IMR-90 (cell line): ENCODE data around the gene PAX5. TPM values are rescaled to one million over a fixed set of nuclear protein-coding genes. Genes with fewer than 3 reads are reported as not detected.

Experiments used
- ATAC-seq: fragments of 200-7000 bp; cut with Tn5 transposase; 2 replicates; pipeline ENCODE4 v1.9.1; 2020; ENCODE audit warnings: low read depth, mild to moderate bottlenecking, moderate library complexity
- BruUV-seq: library from RNA; stranded (reverse); fragments of 400-500 nt; replicated peaks from 2 replicates; lab custom pipeline; 2021; lab: Mats Ljungman, UMichigan
- CTCF ChIA-PET: fragments of 300-600 bp; formaldehyde crosslinking; extraction: SDS; loops from one replicate; lab custom pipeline; 2021; ENCODE audit warnings: antibody characterized with exemption; lab: Yijun Ruan, JAX
- POLR2A ChIA-PET: fragments of 300-600 bp; sonication (Branson Sonifier 250); formaldehyde crosslinking; loops from one replicate; lab custom pipeline; 2022; ENCODE audit warnings: antibody characterized with exemption; ENCODE audit not compliant: unreplicated experiment; lab: Charles Lee
- DNase-seq: peaks from one replicate; pipeline ENCODE4 v3.0.0; 2013
- H2AFZ ChIP-seq: replicated peaks from 2 replicates; pipeline ENCODE3; 2013; ENCODE audit warnings: low read length, mild to moderate bottlenecking; ENCODE audit not compliant: poor library complexity
- H2AK5ac ChIP-seq: 2 replicates; pipeline ENCODE4 v1.6.1; 2013; ENCODE audit warnings: low read depth, low read length, inconsistent platforms
- H2AK9ac ChIP-seq: replicated peaks from 2 replicates; pipeline ENCODE3; 2013; ENCODE audit warnings: mild to moderate bottlenecking, low read depth, low read length, moderate library complexity; ENCODE audit not compliant: poor library complexity
- H2BK120ac ChIP-seq: 2 replicates; pipeline ENCODE4 v1.6.1; 2013; ENCODE audit warnings: low read depth, low read length, inconsistent platforms
- H2BK15ac ChIP-seq: 3 replicates; pipeline ENCODE4 v1.6.1; 2013; ENCODE audit warnings: low read depth, low read length, inconsistent platforms
- H2BK20ac ChIP-seq: 2 replicates; pipeline ENCODE4 v1.6.1; 2013; ENCODE audit warnings: low read depth, mild to moderate bottlenecking, inconsistent platforms, low read length, moderate library complexity
- H2BK5ac ChIP-seq: 2 replicates; pipeline ENCODE4 v1.6.1; 2013; ENCODE audit warnings: mild to moderate bottlenecking, low read depth, low read length, inconsistent platforms; ENCODE audit not compliant: poor library complexity, severe bottlenecking
- H3K14ac ChIP-seq: replicated peaks from 2 replicates; pipeline ENCODE4 v1.6.1; 2013; ENCODE audit warnings: low read depth, low read length, inconsistent platforms
- H3K18ac ChIP-seq: 2 replicates; pipeline ENCODE4 v1.6.1; 2013; ENCODE audit warnings: low read depth, low read length, control low read depth
- H3K23ac ChIP-seq: 2 replicates; pipeline ENCODE4 v1.6.1; 2013; ENCODE audit warnings: low read depth, low read length, inconsistent platforms
- H3K27ac ChIP-seq: 2 replicates; pipeline ENCODE4 v1.5.1; 2013; ENCODE audit warnings: mild to moderate bottlenecking, control low read depth, low read length; ENCODE audit not compliant: insufficient read depth
- H3K27me3 ChIP-seq: 2 replicates; pipeline ENCODE4 v1.6.1; 2013; ENCODE audit warnings: low read length; ENCODE audit not compliant: control insufficient read depth, insufficient read depth
- H3K36me3 ChIP-seq: 2 replicates; pipeline ENCODE4 v1.6.1; 2013; ENCODE audit warnings: low read length, mixed read lengths; ENCODE audit not compliant: control insufficient read depth, insufficient read depth
- H3K4ac ChIP-seq: 2 replicates; pipeline ENCODE4 v1.6.1; 2013; ENCODE audit warnings: low read depth, low read length, inconsistent platforms
- H3K4me1 ChIP-seq: 2 replicates; pipeline ENCODE4 v1.6.1; 2013; ENCODE audit warnings: low read length, mixed read lengths; ENCODE audit not compliant: control insufficient read depth, insufficient read depth
- H3K4me2 ChIP-seq: 2 replicates; pipeline ENCODE4 v1.6.1; 2013; ENCODE audit warnings: low read depth, mild to moderate bottlenecking, control low read depth, low read length, moderate library complexity
- H3K4me3 ChIP-seq: 2 replicates; pipeline ENCODE4 v1.5.1; 2013; ENCODE audit warnings: low read depth, mild to moderate bottlenecking, control low read depth, low read length, moderate library complexity; ENCODE audit not compliant: insufficient read depth
- H3K56ac ChIP-seq: 2 replicates; pipeline ENCODE4 v1.6.1; 2013; ENCODE audit warnings: low read length, inconsistent platforms; ENCODE audit not compliant: insufficient read depth; ENCODE audit errors: extremely low read depth
- H3K79me1 ChIP-seq, 2 experiments: 2 replicates each; pipeline ENCODE4 v1.6.1; 2013; ENCODE audit warnings: low read length in 2 of 2, inconsistent platforms in 1 of 2, low read depth in 1 of 2
- H3K9ac ChIP-seq: 2 replicates; pipeline ENCODE4 v1.6.1; 2013; ENCODE audit warnings: low read depth, low read length, control low read depth
- H3K9me1 ChIP-seq: 2 replicates; pipeline ENCODE4 v1.6.1; 2013; ENCODE audit warnings: low read length, inconsistent platforms; ENCODE audit not compliant: insufficient read depth
- H3K9me3 ChIP-seq: 2 replicates; pipeline ENCODE4 v1.6.1; 2013; ENCODE audit warnings: low read length; ENCODE audit not compliant: control insufficient read depth, insufficient read depth
- H4K20me1 ChIP-seq: 2 replicates; pipeline ENCODE4 v1.6.1; 2013; ENCODE audit warnings: low read length, inconsistent platforms; ENCODE audit not compliant: insufficient read depth
- H4K5ac ChIP-seq: 2 replicates; pipeline ENCODE4 v1.6.1; 2013; ENCODE audit warnings: mild to moderate bottlenecking, low read depth, low read length, control low read depth
- H4K8ac ChIP-seq, 2 experiments: 2 replicates each; pipeline ENCODE4 v1.6.1; 2013; ENCODE audit warnings: low read depth in 2 of 2, low read length in 2 of 2, control low read depth in 1 of 2, inconsistent platforms in 1 of 2
- H4K91ac ChIP-seq: 2 replicates; pipeline ENCODE4 v1.6.1; 2013; ENCODE audit warnings: low read depth, low read length, inconsistent platforms; ENCODE audit not compliant: insufficient read depth
- BHLHE40 ChIP-seq: fragments of 150-350 bp; IDR thresholded peaks from 2 replicates; pipeline ENCODE4 v1.6.1; 2016; ENCODE audit warnings: mild to moderate bottlenecking, low read depth, low read length
- CEBPB ChIP-seq: IDR thresholded peaks from 2 replicates; pipeline ENCODE4 v1.6.1; 2012; ENCODE audit warnings: low read depth, low read length, improper control_type of control experiment
- CHD1 ChIP-seq: IDR thresholded peaks from 2 replicates; pipeline ENCODE4 v1.6.1; 2012; ENCODE audit warnings: low read depth, low read length, improper control_type of control experiment
- FOS ChIP-seq: fragments of 150-350 bp; IDR thresholded peaks from 2 replicates; pipeline ENCODE4 v1.6.1; 2016; ENCODE audit warnings: low read depth, low read length
- MAFK ChIP-seq: IDR thresholded peaks from 2 replicates; pipeline ENCODE4 v1.6.1; 2012; ENCODE audit warnings: low read depth, low read length, improper control_type of control experiment
- MAZ ChIP-seq: IDR thresholded peaks from 2 replicates; pipeline ENCODE4 v1.6.1; 2012; ENCODE audit warnings: low read depth, mild to moderate bottlenecking, low read length, improper control_type of control experiment, moderate library complexity, borderline replicate concordance
- MXI1 ChIP-seq: IDR thresholded peaks from 2 replicates; pipeline ENCODE4 v1.6.1; 2012; ENCODE audit warnings: low read depth, mild to moderate bottlenecking, low read length, moderate library complexity, borderline replicate concordance
- NFE2L2 ChIP-seq: fragments of 150-350 bp; IDR thresholded peaks from 2 replicates; pipeline ENCODE4 v1.6.1; 2016; ENCODE audit warnings: low read depth, mild to moderate bottlenecking, low read length
- POLR2A ChIP-seq: IDR thresholded peaks from 2 replicates; pipeline ENCODE4 v1.6.1; 2012; ENCODE audit warnings: mild to moderate bottlenecking, low read depth, low read length
- RAD21 ChIP-seq: IDR thresholded peaks from 2 replicates; pipeline ENCODE4 v1.6.1; 2012; ENCODE audit warnings: low read length, improper control_type of control experiment
- RCOR1 ChIP-seq: IDR thresholded peaks from 2 replicates; pipeline ENCODE4 v1.6.1; 2012; ENCODE audit warnings: mild to moderate bottlenecking, low read length, improper control_type of control experiment; ENCODE audit not compliant: insufficient replicate concordance
- RFX5 ChIP-seq: IDR thresholded peaks from 2 replicates; pipeline ENCODE4 v1.8.0; 2012; ENCODE audit warnings: low read depth, mild to moderate bottlenecking, low read length, moderate library complexity
- SMC3 ChIP-seq: fragments of 150-350 bp; IDR thresholded peaks from 2 replicates; pipeline ENCODE4 v1.6.1; 2016; ENCODE audit warnings: low read depth, mild to moderate bottlenecking, antibody characterized with exemption, low read length, moderate library complexity
- WGBS, 2 experiments: methylation state at CpG; one replicate each; pipeline versions ENCODE4 v1.1.5 to v1.1.7; 2013; ENCODE audit warnings: missing lambda C conversion rate in 2 of 2; ENCODE audit not compliant: insufficient read length in 1 of 2; ENCODE audit errors: extremely low coverage in 2 of 2; 5-methylcytosine and 5-hydroxymethylcytosine counted together
- dilution Hi-C: fragments of 300-500 bp; cut with HindIII; formaldehyde crosslinking; loops from one replicate; pipeline ENCODE4 v1.14.3; 2018; ENCODE audit warnings: low sequenced_read_pairs; ENCODE audit not compliant: unreplicated experiment
- in situ Hi-C: fragments of 300-500 bp; cut with MboI; formaldehyde crosslinking; loops from 3 replicates; pipeline ENCODE4 v1.14.3; 2019; ENCODE audit warnings: low sequenced_read_pairs, inconsistent platforms, mixed read lengths
- intact Hi-C: fragments of 100-400 bp; cut with micrococcal nuclease; formaldehyde crosslinking; loops from 2 replicates; pipeline ENCODE4 v1.10.0; 2022
- polyA plus RNA-seq, 3 experiments: library from polyadenylated mRNA; depleted of rRNA; stranded (reverse); fragments of >200 nt; gene quantifications; 2 replicates each; pipeline ENCODE4 v1.2.3, GENCODE V29; 2012; ENCODE audit warnings: low replicate concordance in 1 of 3
- total RNA-seq: library from RNA; depleted of rRNA; stranded (reverse); fragments of >200 nt; gene quantifications from 2 replicates; pipeline ENCODE4 v1.2.3, GENCODE V29; 2012
- TF ChIP-seq, protein P1 (sequence below): fragments of 150-350 bp; IDR thresholded peaks from 2 replicates; pipeline ENCODE4 v1.6.1; 2016; ENCODE audit warnings: low read depth, mild to moderate bottlenecking, low read length, moderate library complexity, borderline replicate concordance
- TF ChIP-seq, protein P2 (sequence below): conservative IDR thresholded peaks from 2 replicates; pipeline ENCODE4 v1.5.1; 2012; ENCODE audit warnings: mild to moderate bottlenecking, low read depth, low read length, improper control_type of control experiment
- TF ChIP-seq, protein P3 (sequence below): fragments of 150-350 bp; IDR thresholded peaks from 2 replicates; pipeline ENCODE4 v1.6.1; 2017; ENCODE audit warnings: mild to moderate bottlenecking, antibody characterized with exemption, low read length, low read depth

PAX5 gene
- total and polyA plus RNA-seq, 2 of the 4 experiments (the other 2 are of a cell fraction): not detected

GRCh38 chr9:36808251-36808650, 225.8 kb downstream of the PAX5 start:
- Histone ChIP-seq H3K9ac (no peak overlapping the region), H3K4me3 (no peak overlapping the region), H4K20me1 (no peaks in the 10 kb centered on the region), H4K8ac (no peak overlapping the region), H4K5ac (no peak overlapping the region), H2BK15ac (no peak overlapping the region), H3K18ac (no peak overlapping the region), H2BK20ac (no peak overlapping the region), H2AK9ac (no peak overlapping the region), H2BK5ac (no peak overlapping the region), H3K36me3 (no peaks in the 10 kb centered on the region), H3K9me1 (no peaks in the 10 kb centered on the region), H2AFZ (no peak overlapping the region), H3K27ac (no peak overlapping the region), H3K14ac (no peak overlapping the region), H3K23ac (no peak overlapping the region), H2BK120ac (no peak overlapping the region), H3K27me3 (peaks cover 23% of the 10 kb centered on the region), H3K4ac (no peak overlapping the region), H3K79me1 (no peaks in the 10 kb centered on the region), H3K56ac (no peak overlapping the region), H3K9me3 (no peaks in the 10 kb centered on the region), H2AK5ac (no peak overlapping the region), H3K4me1 (no peaks in the 10 kb centered on the region), H3K4me2 (no peak overlapping the region), H4K91ac (no peak overlapping the region)
- in situ Hi-C loops: no loop called here
- DNase-seq (no peak), ATAC-seq (no peak)
- TF ChIP-seq POLR2A (no peak), MXI1 (no peak), NFE2L2 (no peak), SMC3 (no peak), RFX5 (no peak), MAFK (no peak), MAZ (no peak), CEBPB (no peak), CHD1 (no peak), FOS (no peak), RAD21 (no peak), RCOR1 (no peak), BHLHE40 (no peak)
- TF ChIP-seq, protein P1, sequence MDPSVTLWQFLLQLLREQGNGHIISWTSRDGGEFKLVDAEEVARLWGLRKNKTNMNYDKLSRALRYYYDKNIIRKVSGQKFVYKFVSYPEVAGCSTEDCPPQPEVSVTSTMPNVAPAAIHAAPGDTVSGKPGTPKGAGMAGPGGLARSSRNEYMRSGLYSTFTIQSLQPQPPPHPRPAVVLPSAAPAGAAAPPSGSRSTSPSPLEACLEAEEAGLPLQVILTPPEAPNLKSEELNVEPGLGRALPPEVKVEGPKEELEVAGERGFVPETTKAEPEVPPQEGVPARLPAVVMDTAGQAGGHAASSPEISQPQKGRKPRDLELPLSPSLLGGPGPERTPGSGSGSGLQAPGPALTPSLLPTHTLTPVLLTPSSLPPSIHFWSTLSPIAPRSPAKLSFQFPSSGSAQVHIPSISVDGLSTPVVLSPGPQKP: no peak
- TF ChIP-seq, protein P2, sequence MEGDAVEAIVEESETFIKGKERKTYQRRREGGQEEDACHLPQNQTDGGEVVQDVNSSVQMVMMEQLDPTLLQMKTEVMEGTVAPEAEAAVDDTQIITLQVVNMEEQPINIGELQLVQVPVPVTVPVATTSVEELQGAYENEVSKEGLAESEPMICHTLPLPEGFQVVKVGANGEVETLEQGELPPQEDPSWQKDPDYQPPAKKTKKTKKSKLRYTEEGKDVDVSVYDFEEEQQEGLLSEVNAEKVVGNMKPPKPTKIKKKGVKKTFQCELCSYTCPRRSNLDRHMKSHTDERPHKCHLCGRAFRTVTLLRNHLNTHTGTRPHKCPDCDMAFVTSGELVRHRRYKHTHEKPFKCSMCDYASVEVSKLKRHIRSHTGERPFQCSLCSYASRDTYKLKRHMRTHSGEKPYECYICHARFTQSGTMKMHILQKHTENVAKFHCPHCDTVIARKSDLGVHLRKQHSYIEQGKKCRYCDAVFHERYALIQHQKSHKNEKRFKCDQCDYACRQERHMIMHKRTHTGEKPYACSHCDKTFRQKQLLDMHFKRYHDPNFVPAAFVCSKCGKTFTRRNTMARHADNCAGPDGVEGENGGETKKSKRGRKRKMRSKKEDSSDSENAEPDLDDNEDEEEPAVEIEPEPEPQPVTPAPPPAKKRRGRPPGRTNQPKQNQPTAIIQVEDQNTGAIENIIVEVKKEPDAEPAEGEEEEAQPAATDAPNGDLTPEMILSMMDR: no peak
- TF ChIP-seq, protein P3, sequence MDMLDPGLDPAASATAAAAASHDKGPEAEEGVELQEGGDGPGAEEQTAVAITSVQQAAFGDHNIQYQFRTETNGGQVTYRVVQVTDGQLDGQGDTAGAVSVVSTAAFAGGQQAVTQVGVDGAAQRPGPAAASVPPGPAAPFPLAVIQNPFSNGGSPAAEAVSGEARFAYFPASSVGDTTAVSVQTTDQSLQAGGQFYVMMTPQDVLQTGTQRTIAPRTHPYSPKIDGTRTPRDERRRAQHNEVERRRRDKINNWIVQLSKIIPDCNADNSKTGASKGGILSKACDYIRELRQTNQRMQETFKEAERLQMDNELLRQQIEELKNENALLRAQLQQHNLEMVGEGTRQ: no peak
- ChIA-PET POLR2A (no interaction called here), CTCF (no interaction called here)
- dilution Hi-C loops: no loop called here
- no TSS peak for BruUV-seq
- intact Hi-C loops: no loop called here
- WGBS, 2 experiments: no CpG with 5 or more reads among the region's 4 CpGs
